ENCODE data around the gene VWA3B.

GRCh38 chr2:98050070-98050469 is 36.9 kb upstream of the VWA3B start:
- TF ChIP-seq POLR2A (IDR thresholded peaks at IDR 0.05) (no peak), CTCF (IDR thresholded peaks at IDR 0.05) (no peak), EP300 (IDR thresholded peaks at IDR 0.05) (no peak)

Measured in tibial nerve (tissue), 4 donors.